Endodermal cell (in vitro differentiated cells): Measurements from ENCODE around the gene ALG14. TPM values are rescaled to one million over a fixed set of nuclear protein-coding genes. Genes with fewer than 3 reads are reported as not detected.

Experiments used
- DNase-seq: peaks from one replicate; pipeline ENCODE4 v3.0.0-alpha.2; 2017
- H3K27ac ChIP-seq: 2 replicates; pipeline ENCODE4 v1.5.1; 2013; ENCODE audit warnings: mild to moderate bottlenecking, low read depth, low read length, moderate library complexity
- H3K27me3 ChIP-seq: 2 replicates; pipeline ENCODE4 v1.6.1; 2013; ENCODE audit warnings: mild to moderate bottlenecking, low read length, moderate library complexity; ENCODE audit not compliant: insufficient read depth, control insufficient read depth, poor library complexity, severe bottlenecking
- H3K36me3 ChIP-seq: 2 replicates; pipeline ENCODE4 v1.7.0; 2013; ENCODE audit warnings: mild to moderate bottlenecking, low read length, moderate library complexity; ENCODE audit not compliant: control insufficient read depth, insufficient read depth
- H3K4me1 ChIP-seq: one replicate; pipeline ENCODE4 v1.7.0; 2013; ENCODE audit warnings: low read length; ENCODE audit not compliant: control insufficient read depth, insufficient read depth
- H3K4me3 ChIP-seq: 2 replicates; pipeline ENCODE4 v1.5.1; 2013; ENCODE audit warnings: mild to moderate bottlenecking, low read length, moderate library complexity
- H3K9ac ChIP-seq: 2 replicates; pipeline ENCODE4 v1.6.1; 2013; ENCODE audit warnings: mild to moderate bottlenecking, low read length, moderate library complexity; ENCODE audit not compliant: poor library complexity, severe bottlenecking; ENCODE audit errors: extremely low read depth
- H3K9me3 ChIP-seq: 2 replicates; pipeline ENCODE4 v1.6.1; 2013; ENCODE audit warnings: mild to moderate bottlenecking, low read length, moderate library complexity; ENCODE audit not compliant: control insufficient read depth
- H3K27ac Mint-ChIP-seq: 2 replicates; pipeline ENCODE4 v1.8.0; 2020; ENCODE audit warnings: mixed read lengths
- H3K27me3 Mint-ChIP-seq: 2 replicates; pipeline ENCODE4 v1.8.0; 2021; ENCODE audit warnings: mild to moderate bottlenecking, mixed read lengths; ENCODE audit not compliant: insufficient read depth
- H3K36me3 Mint-ChIP-seq: 2 replicates; pipeline ENCODE4 v1.8.0; 2020; ENCODE audit warnings: low read depth, mixed read lengths
- H3K4me1 Mint-ChIP-seq: 2 replicates; pipeline ENCODE4 v1.8.0; 2020; ENCODE audit warnings: mixed read lengths
- H3K4me3 Mint-ChIP-seq: 2 replicates; pipeline ENCODE4 v1.8.0; 2020; ENCODE audit warnings: mild to moderate bottlenecking, moderate library complexity, mixed read lengths
- H3K9me3 Mint-ChIP-seq: 2 replicates; pipeline ENCODE4 v1.8.0; 2020; ENCODE audit warnings: mild to moderate bottlenecking, mixed read lengths
- WGBS, 2 experiments: methylation state at CpG; one replicate each; pipeline versions ENCODE4 v1.1.5 to v1.1.7; 2013; ENCODE audit warnings: missing lambda C conversion rate in 2 of 2, mixed read lengths in 1 of 2; ENCODE audit not compliant: insufficient coverage in 1 of 2, insufficient read length in 1 of 2; 5-methylcytosine and 5-hydroxymethylcytosine counted together
- total RNA-seq, 2 donors: library from RNA; stranded (reverse); fragmentation: NEBNext Ultra II Directional in 1 of 2; extraction: Animal tissue kit (Norgen Biotek cat#: 25700) in 1 of 2; gene quantifications; 2 replicates in 1 of 2; 3 replicates in 1 of 2; pipeline ENCODE4 v1.2.1, GENCODE V29; 2021
- TF ChIP-seq, protein P1 (sequence below): fragments of 200-600 bp; sonication (generic); conservative IDR thresholded peaks from 2 replicates; pipeline ENCODE4 v1.5.0; 2021; ENCODE audit warnings: antibody characterized with exemption, mild to moderate bottlenecking

Gene ALG14
- total RNA-seq, 2 donors from 2014 or later: 5.9 to 7.0 TPM

GRCh38 chr1:95061445-95062006, 11.2 kb downstream of the ALG14 start:
- peaks cover 33% of the 10 kb centered on the region for H3K36me3 Mint-ChIP-seq
- no peak overlapping the region for H3K4me3 Mint-ChIP-seq
- no peak overlapping the region for H3K4me3 ChIP-seq
- H3K4me1 ChIP-seq: peaks cover 4% of the 10 kb centered on the region
- peaks cover 16% of the 10 kb centered on the region for H3K9me3 ChIP-seq
- no peak for DNase-seq
- no peak overlapping the region for H3K27ac Mint-ChIP-seq
- H3K36me3 ChIP-seq: peaks cover 21% of the 10 kb centered on the region
- no peaks in the 10 kb centered on the region for H3K27me3 Mint-ChIP-seq
- no peak overlapping the region for H3K9ac ChIP-seq
- TF ChIP-seq, protein P1, sequence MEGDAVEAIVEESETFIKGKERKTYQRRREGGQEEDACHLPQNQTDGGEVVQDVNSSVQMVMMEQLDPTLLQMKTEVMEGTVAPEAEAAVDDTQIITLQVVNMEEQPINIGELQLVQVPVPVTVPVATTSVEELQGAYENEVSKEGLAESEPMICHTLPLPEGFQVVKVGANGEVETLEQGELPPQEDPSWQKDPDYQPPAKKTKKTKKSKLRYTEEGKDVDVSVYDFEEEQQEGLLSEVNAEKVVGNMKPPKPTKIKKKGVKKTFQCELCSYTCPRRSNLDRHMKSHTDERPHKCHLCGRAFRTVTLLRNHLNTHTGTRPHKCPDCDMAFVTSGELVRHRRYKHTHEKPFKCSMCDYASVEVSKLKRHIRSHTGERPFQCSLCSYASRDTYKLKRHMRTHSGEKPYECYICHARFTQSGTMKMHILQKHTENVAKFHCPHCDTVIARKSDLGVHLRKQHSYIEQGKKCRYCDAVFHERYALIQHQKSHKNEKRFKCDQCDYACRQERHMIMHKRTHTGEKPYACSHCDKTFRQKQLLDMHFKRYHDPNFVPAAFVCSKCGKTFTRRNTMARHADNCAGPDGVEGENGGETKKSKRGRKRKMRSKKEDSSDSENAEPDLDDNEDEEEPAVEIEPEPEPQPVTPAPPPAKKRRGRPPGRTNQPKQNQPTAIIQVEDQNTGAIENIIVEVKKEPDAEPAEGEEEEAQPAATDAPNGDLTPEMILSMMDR: no peak
- H3K27ac ChIP-seq: no peak overlapping the region
- H3K4me1 Mint-ChIP-seq: peaks cover 20% of the 10 kb centered on the region
- H3K9me3 Mint-ChIP-seq: peaks cover 5% of the 10 kb centered on the region
- H3K27me3 ChIP-seq: no peaks in the 10 kb centered on the region
- WGBS, 2 experiments: 79 to 100% methylated on average over 1 to 3 of the region's 3 CpGs

- H3K27ac Mint-ChIP-seq: no peak overlapping the region
- Histone ChIP-seq H3K36me3 (peaks cover 13% of the 10 kb centered on the region), H3K9ac (no peak overlapping the region)
These were observed 13.8 kb downstream of the ALG14 start for GRCh38 chr1:95058974-95059373.

GRCh38 chr1:95057351-95057750, 15.4 kb downstream of the ALG14 start:
- no peak overlapping the region for H3K27ac Mint-ChIP-seq
- no peak for DNase-seq
- WGBS, 2 experiments: 99% methylated on average over 6 of the region's 6 CpGs; no CpG with 5 or more reads in 1 of the 2 experiments
- H3K4me1 Mint-ChIP-seq: peaks cover 19% of the 10 kb centered on the region
- H3K27me3 ChIP-seq: no peaks in the 10 kb centered on the region
- no peak overlapping the region for H3K9ac ChIP-seq
- H3K4me3 Mint-ChIP-seq: no peak overlapping the region
- H3K4me3 ChIP-seq: no peak overlapping the region
- H3K9me3 ChIP-seq: peaks cover 5% of the 10 kb centered on the region
- H3K27ac ChIP-seq: no peak overlapping the region
- H3K9me3 Mint-ChIP-seq: peaks cover 14% of the 10 kb centered on the region
- H3K4me1 ChIP-seq: no peaks in the 10 kb centered on the region
- peaks cover 8% of the 10 kb centered on the region for H3K36me3 Mint-ChIP-seq
- H3K36me3 ChIP-seq: peaks cover 2% of the 10 kb centered on the region
- TF ChIP-seq, protein P1: no peak
- no peaks in the 10 kb centered on the region for H3K27me3 Mint-ChIP-seq

More at GRCh38 chr1:95058974-95059373, 13.8 kb downstream of the ALG14 start:
- TF ChIP-seq, protein P1: no peak
- WGBS, 2 experiments: 81 to 91% methylated on average over 5 to 9 of the region's 9 CpGs
- Histone ChIP-seq H3K4me1 (no peaks in the 10 kb centered on the region), H3K27me3 (no peaks in the 10 kb centered on the region), H3K27ac (no peak overlapping the region), H3K9me3 (peaks cover 13% of the 10 kb centered on the region), H3K4me3 (no peak overlapping the region)
- peaks cover 24% of the 10 kb centered on the region for H3K36me3 Mint-ChIP-seq
- no peak for DNase-seq
- H3K4me3 Mint-ChIP-seq: no peak overlapping the region
- H3K9me3 Mint-ChIP-seq: peaks cover 19% of the 10 kb centered on the region
- H3K4me1 Mint-ChIP-seq: peaks cover 21% of the 10 kb centered on the region
- no peaks in the 10 kb centered on the region for H3K27me3 Mint-ChIP-seq
